Measurements from ENCODE around the gene SMAD5.

SMAD5 gene

GRCh38 chr5:136115183-136115865 is 17.3 kb upstream of the SMAD5 start:
- DNase-seq = no peak

- no peak for DNase-seq
Observed at GRCh38 chr5:136120529-136120928, 12.1 kb upstream of the SMAD5 start.

GRCh38 chr5:136123236-136123768 is 9.3 kb upstream of the SMAD5 start:
- DNase-seq = no peak

- no peak for DNase-seq
Observed at GRCh38 chr5:136127560-136127959, 5.1 kb upstream of the SMAD5 start.

GRCh38 chr5:136128481-136128880 is 4.2 kb upstream of the SMAD5 start:
- no peak for DNase-seq

- DNase-seq = no peak
Observed at GRCh38 chr5:136129445-136129844, 3.2 kb upstream of the SMAD5 start.

GRCh38 chr5:136130581-136130980 is 2.1 kb upstream of the SMAD5 start:
- no peak for DNase-seq

GRCh38 chr5:136132087-136132486 is 558 bp upstream of the SMAD5 start:
- peak; percentile 15 for DNase-seq

GRCh38 chr5:136133222-136133921 is 727 bp downstream of the SMAD5 start:
- DNase-seq = peak; percentile 51

GRCh38 chr5:136133922-136134379 is 1.3 kb downstream of the SMAD5 start:
- DNase-seq = no peak

GRCh38 chr5:136134653-136135052 is 2.0 kb downstream of the SMAD5 start:
- no peak for DNase-seq

- peak; percentile 33 for DNase-seq
Observed at GRCh38 chr5:136135536-136135935, 2.9 kb downstream of the SMAD5 start.

- peak; percentile 31 for DNase-seq
Observed at GRCh38 chr5:136137497-136138220, 5.0 kb downstream of the SMAD5 start.

GRCh38 chr5:136141561-136141960 is 8.9 kb downstream of the SMAD5 start:
- no peak for DNase-seq

- DNase-seq = no peak
Observed at GRCh38 chr5:136143312-136143711, 10.7 kb downstream of the SMAD5 start.

GRCh38 chr5:136143763-136144162 is 11.1 kb downstream of the SMAD5 start:
- no peak for DNase-seq

- DNase-seq = no peak
Observed at GRCh38 chr5:136145030-136145429, 12.4 kb downstream of the SMAD5 start.

GRCh38 chr5:136146201-136146600 is 13.6 kb downstream of the SMAD5 start:
- DNase-seq = no peak

GRCh38 chr5:136147632-136148031 is 15.0 kb downstream of the SMAD5 start:
- DNase-seq = no peak

- no peak for DNase-seq
Observed at GRCh38 chr5:136149891-136150290, 17.2 kb downstream of the SMAD5 start.

- no peak for DNase-seq
Observed at GRCh38 chr5:136153581-136154236, 21.1 kb downstream of the SMAD5 start.

GRCh38 chr5:136155078-136155477 is 22.4 kb downstream of the SMAD5 start:
- DNase-seq = no peak

GRCh38 chr5:136155761-136156160 is 23.1 kb downstream of the SMAD5 start:
- DNase-seq = peak; percentile 19

Data from fibroblast of skin of right quadriceps (primary cell).